GM23338 (cell line): ENCODE results near the gene UNKL.

Experiments
- CREB1 ChIP-seq: fragments of 250-450 bp; sonication (Bioruptor Pico); IDR thresholded peaks from 2 replicates; pipeline ENCODE4 v1.5.0; 2020; ENCODE audit warnings: low read depth, mild to moderate bottlenecking, moderate library complexity
- EZH2 ChIP-seq: fragments of 200-600 bp; sonication (generic); IDR thresholded peaks from one replicate; pipeline ENCODE4 v1.8.0; 2017; ENCODE audit warnings: antibody characterized with exemption, mild to moderate bottlenecking, low read depth; ENCODE audit not compliant: unreplicated experiment
- EZH2phosphoT487 ChIP-seq: fragments of 200-600 bp; sonication (generic); IDR thresholded peaks from one replicate; pipeline ENCODE4 v1.8.1; 2018; ENCODE audit warnings: antibody characterized with exemption; ENCODE audit not compliant: unreplicated experiment
- JUNB ChIP-seq: IDR thresholded peaks from one replicate; pipeline ENCODE4 v1.6.1; 2016; ENCODE audit warnings: antibody characterized with exemption; ENCODE audit not compliant: unreplicated experiment
- NANOG ChIP-seq: IDR thresholded peaks from 2 replicates; pipeline ENCODE4 v1.6.1; 2016; ENCODE audit warnings: antibody characterized with exemption, borderline replicate concordance
- POLR2AphosphoS5 ChIP-seq: IDR thresholded peaks from 2 replicates; pipeline ENCODE4 v1.6.1; 2016; ENCODE audit warnings: antibody characterized with exemption, low read depth
- STAT1 ChIP-seq: IDR thresholded peaks from one replicate; pipeline ENCODE4 v1.6.1; 2016; ENCODE audit warnings: antibody characterized with exemption; ENCODE audit not compliant: unreplicated experiment
- ZNF114 ChIP-seq: fragments of 250-450 bp; sonication (Bioruptor Pico); IDR thresholded peaks from 2 replicates; pipeline ENCODE4 v1.5.0; 2020; ENCODE audit warnings: mild to moderate bottlenecking, moderate library complexity
- ZNF331 ChIP-seq: fragments of 250-450 bp; sonication (Bioruptor Pico); IDR thresholded peaks from 2 replicates; pipeline ENCODE4 v1.5.0; 2020; ENCODE audit warnings: low read depth, mild to moderate bottlenecking, moderate library complexity
- TF ChIP-seq, protein P1 (sequence below), 2 experiments: fragments of 200-600 bp in 1 of 2; sonication (generic) in 1 of 2; conservative IDR thresholded peaks; 2 replicates each; pipeline versions ENCODE4 v1.5.1 to v1.6.1; 2016 to 2017; ENCODE audit warnings: antibody characterized with exemption in 2 of 2, low read depth in 2 of 2, mild to moderate bottlenecking in 2 of 2, moderate library complexity in 1 of 2
- TF ChIP-seq, protein P2 (sequence below): IDR thresholded peaks from one replicate; pipeline ENCODE4 v1.6.1; 2018; ENCODE audit warnings: antibody characterized with exemption; ENCODE audit not compliant: unreplicated experiment
- TF ChIP-seq, protein P3 (sequence below): IDR thresholded peaks from 2 replicates; pipeline ENCODE4 v1.6.1; 2016; ENCODE audit warnings: antibody characterized with exemption

DNA sequence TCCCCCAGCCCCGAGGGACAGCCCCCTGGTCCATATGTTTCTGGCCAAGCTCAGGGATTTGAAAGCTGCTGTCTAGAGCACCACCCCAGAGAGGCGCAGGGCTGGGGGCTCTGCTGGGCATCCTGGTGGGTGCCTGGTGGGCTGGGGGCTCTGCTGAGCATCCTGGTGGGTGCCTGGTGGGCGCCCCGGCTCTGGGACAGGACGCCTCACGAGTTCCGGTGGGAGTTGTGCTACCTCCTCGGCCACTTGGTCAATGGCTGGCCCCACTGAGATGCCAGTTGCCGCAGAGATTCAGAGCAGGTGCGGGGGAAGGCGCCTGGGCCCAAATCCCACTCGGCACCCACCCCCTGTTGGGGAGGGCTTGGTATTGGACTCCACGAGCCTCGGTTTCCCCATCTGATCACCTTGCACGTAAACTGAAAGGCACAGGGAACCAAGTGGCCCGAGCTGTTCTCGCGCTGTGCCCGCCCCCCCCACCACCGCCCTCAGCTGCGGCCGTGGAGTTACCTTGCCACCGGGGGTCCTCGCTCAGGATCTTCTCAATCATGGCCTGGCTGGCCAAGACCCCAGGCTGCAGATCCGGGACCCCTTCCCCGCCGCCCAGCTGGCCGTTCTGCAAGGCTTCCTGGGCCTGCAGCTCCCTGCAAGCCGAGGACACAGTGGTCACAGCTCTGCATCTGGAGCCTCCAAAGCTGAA is 13.3 kb downstream of the UNKL start:
- no peak for TF ChIP-seq ZNF331 (CRISPR knock-in tag)
- TF ChIP-seq POLR2AphosphoS5: no peak
- no peak for TF ChIP-seq EZH2
- TF ChIP-seq, protein P1, sequence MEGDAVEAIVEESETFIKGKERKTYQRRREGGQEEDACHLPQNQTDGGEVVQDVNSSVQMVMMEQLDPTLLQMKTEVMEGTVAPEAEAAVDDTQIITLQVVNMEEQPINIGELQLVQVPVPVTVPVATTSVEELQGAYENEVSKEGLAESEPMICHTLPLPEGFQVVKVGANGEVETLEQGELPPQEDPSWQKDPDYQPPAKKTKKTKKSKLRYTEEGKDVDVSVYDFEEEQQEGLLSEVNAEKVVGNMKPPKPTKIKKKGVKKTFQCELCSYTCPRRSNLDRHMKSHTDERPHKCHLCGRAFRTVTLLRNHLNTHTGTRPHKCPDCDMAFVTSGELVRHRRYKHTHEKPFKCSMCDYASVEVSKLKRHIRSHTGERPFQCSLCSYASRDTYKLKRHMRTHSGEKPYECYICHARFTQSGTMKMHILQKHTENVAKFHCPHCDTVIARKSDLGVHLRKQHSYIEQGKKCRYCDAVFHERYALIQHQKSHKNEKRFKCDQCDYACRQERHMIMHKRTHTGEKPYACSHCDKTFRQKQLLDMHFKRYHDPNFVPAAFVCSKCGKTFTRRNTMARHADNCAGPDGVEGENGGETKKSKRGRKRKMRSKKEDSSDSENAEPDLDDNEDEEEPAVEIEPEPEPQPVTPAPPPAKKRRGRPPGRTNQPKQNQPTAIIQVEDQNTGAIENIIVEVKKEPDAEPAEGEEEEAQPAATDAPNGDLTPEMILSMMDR (conservative IDR thresholded peaks at IDR 0.05; ENCODE audit: low read depth in 2 of 2): peak in 1 of 2 experiments; percentile 39; a peak in 2 of 4 replicates
- TF ChIP-seq JUNB: no peak
- TF ChIP-seq, protein P2, sequence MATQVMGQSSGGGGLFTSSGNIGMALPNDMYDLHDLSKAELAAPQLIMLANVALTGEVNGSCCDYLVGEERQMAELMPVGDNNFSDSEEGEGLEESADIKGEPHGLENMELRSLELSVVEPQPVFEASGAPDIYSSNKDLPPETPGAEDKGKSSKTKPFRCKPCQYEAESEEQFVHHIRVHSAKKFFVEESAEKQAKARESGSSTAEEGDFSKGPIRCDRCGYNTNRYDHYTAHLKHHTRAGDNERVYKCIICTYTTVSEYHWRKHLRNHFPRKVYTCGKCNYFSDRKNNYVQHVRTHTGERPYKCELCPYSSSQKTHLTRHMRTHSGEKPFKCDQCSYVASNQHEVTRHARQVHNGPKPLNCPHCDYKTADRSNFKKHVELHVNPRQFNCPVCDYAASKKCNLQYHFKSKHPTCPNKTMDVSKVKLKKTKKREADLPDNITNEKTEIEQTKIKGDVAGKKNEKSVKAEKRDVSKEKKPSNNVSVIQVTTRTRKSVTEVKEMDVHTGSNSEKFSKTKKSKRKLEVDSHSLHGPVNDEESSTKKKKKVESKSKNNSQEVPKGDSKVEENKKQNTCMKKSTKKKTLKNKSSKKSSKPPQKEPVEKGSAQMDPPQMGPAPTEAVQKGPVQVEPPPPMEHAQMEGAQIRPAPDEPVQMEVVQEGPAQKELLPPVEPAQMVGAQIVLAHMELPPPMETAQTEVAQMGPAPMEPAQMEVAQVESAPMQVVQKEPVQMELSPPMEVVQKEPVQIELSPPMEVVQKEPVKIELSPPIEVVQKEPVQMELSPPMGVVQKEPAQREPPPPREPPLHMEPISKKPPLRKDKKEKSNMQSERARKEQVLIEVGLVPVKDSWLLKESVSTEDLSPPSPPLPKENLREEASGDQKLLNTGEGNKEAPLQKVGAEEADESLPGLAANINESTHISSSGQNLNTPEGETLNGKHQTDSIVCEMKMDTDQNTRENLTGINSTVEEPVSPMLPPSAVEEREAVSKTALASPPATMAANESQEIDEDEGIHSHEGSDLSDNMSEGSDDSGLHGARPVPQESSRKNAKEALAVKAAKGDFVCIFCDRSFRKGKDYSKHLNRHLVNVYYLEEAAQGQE: no peak
- no peak for TF ChIP-seq EZH2phosphoT487
- TF ChIP-seq, protein P3, sequence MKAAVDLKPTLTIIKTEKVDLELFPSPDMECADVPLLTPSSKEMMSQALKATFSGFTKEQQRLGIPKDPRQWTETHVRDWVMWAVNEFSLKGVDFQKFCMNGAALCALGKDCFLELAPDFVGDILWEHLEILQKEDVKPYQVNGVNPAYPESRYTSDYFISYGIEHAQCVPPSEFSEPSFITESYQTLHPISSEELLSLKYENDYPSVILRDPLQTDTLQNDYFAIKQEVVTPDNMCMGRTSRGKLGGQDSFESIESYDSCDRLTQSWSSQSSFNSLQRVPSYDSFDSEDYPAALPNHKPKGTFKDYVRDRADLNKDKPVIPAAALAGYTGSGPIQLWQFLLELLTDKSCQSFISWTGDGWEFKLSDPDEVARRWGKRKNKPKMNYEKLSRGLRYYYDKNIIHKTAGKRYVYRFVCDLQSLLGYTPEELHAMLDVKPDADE: no peak
- TF ChIP-seq CREB1 (CRISPR knock-in tag): no peak
- TF ChIP-seq STAT1: no peak
- no peak for TF ChIP-seq ZNF114 (CRISPR knock-in tag)
- TF ChIP-seq NANOG: no peak
